Measurements from ENCODE around the gene CDCP2.
"Not testable (repeated sequence)": the region's sequence is repeated elsewhere in the genome, so short reads cannot be mapped to it uniquely, and the experiment has no call there.

CDCP2 gene

DNA sequence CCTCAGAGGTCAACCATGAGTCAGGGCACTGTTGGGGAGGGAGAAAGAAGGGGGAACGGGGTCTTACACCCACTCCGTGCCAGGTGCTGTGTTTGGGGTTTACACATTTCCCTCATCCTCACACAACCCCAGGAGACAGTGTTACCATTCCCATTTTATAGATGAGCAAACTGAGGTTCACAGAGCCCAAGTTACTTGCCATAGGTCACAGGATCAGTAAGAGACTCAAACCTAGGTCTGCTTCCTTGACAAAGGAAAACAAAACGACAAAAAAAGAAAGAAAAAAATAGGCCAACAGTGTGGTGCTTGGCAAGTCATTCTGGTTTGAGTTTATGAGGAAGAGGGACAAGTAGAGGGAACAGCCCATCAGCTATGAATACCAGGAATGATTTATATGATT is 16.3 kb upstream of the CDCP2 start:
- ChIA-PET CTCF (no interaction called here), POLR2A (no interaction called here)
- no peak for DNase-seq (ENCODE audit: extremely low spot score)
- no peak for TF ChIP-seq CTCF (IDR thresholded peaks at IDR 0.05; ENCODE audit: control extremely low read depth, extremely low read depth, low read depth, missing control alignments)

DNA sequence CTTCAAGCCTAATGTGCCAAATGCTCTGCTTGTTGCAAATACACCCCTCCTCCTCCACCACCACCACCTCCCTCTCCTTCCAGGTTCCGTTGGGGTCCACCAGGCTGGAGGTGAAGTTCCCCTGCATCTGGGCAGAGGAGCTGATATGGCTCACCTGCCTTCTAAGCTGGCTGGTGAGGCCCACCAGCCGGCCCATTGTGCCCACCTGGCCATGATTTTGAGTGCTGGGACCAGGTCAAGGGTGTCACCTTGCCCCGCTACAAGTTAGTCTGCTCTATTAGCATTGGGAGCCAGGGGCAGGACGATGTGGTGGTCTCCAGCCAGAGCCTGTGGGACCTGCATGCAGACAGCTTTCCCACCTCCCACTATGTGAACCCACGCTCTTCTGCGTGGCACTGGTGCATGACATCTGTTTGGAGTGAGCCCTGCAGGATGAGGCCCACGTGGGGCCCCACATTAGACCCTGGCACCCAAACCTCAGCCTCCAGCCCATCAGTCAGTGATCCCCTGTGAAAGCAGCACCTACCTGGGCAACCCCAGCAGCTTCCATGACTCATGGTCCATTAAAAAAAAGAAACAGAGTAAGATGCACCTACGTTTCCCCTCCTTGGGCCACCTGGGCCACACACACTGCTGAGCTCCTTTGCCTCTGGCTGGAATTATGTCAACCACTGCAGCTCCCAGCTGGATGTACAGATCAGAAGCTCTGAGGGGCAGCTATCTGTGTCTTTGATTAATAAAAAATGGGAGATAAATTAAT is 15.6 kb upstream of the CDCP2 start:
- no peak for DNase-seq (ENCODE audit: extremely low spot score)
- ChIA-PET CTCF (no interaction called here), POLR2A (no interaction called here)
- no peak for TF ChIP-seq CTCF (IDR thresholded peaks at IDR 0.05; ENCODE audit: control extremely low read depth, extremely low read depth, low read depth, missing control alignments)

- CTCF ChIA-PET, result interaction anchor here (0.8 to 0.9 kb wide), 2 partner anchors 9 to 29 kb away, joined by 3 read pairs; no protein-coding TSS in a partner anchor
- POLR2A ChIA-PET, result no interaction called here
- DNase-seq (ENCODE audit: extremely low spot score), result no peak
- no peak for TF ChIP-seq CTCF (IDR thresholded peaks at IDR 0.05; ENCODE audit: control extremely low read depth, extremely low read depth, low read depth, missing control alignments)
Measured at GRCh38 chr1:54167422-54168139, 14.8 kb upstream of the CDCP2 start.

DNA sequence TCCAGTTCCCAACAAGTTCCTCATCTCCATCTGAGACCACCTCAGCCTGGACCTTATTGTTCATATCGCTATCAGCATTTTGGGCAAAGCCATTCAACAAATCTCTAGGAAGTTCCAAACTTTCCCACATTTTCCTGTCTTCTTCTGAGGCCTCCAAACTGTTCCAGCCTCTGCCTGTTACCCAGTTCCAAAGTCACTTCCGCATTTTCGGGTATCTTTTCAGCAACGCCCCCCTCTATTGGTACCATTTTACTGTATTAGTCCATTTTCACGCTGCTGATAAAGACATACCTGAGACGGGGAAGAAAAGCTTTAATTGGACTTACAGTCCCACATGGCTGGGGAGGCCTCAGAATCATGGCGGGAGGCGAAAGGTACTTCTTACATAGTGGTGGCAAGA is 13.6 kb upstream of the CDCP2 start:
- POLR2A ChIA-PET; CTCF ChIA-PET; DNase-seq (ENCODE audit: extremely low spot score): not testable (repeated sequence)

DNA sequence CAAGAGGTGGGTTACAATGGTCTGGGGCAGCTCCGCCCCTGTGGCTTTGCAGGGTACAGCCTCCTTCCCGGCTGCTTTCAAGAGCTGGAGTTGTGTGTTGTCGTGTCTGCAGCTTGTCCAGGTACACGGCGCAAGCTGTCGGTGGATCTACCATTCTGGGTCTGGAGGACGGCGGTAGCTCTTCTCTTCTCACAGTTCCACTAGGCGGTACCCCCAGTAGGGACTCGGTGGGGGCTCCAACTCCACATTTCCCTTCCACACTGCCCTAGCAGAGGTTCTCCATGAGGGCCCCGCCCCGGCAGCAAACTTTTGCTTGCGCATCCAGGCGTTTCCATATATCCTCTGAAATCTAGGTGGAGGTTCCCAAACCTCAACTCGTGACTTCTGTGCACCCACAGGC is 12.3 kb upstream of the CDCP2 start:
- TF ChIP-seq CTCF (IDR thresholded peaks at IDR 0.05; ENCODE audit: control extremely low read depth, extremely low read depth, low read depth, missing control alignments), result no peak
- DNase-seq (ENCODE audit: extremely low spot score), result no peak
- ChIA-PET CTCF (no interaction called here), POLR2A (no interaction called here)

- CTCF ChIA-PET, result interaction anchor here (1.9 kb wide), 1 partner anchor 38 kb away, joined by 4 read pairs; no protein-coding TSS in a partner anchor
- TF ChIP-seq CTCF (IDR thresholded peaks at IDR 0.05; ENCODE audit: control extremely low read depth, extremely low read depth, low read depth, missing control alignments), result no peak
- POLR2A ChIA-PET, result no interaction called here
- no peak for DNase-seq (ENCODE audit: extremely low spot score)
Measured at GRCh38 chr1:54163573-54163972, 10.8 kb upstream of the CDCP2 start.

- no peak for TF ChIP-seq CTCF (IDR thresholded peaks at IDR 0.05; ENCODE audit: control extremely low read depth, extremely low read depth, low read depth, missing control alignments)
- ChIA-PET POLR2A (no interaction called here), CTCF (interaction anchor here (1.9 kb wide), 1 partner anchor 39 kb away, joined by 4 read pairs; no protein-coding TSS in a partner anchor)
- DNase-seq (ENCODE audit: extremely low spot score), result no peak
Measured at GRCh38 chr1:54163051-54163450, 10.3 kb upstream of the CDCP2 start.

Data from GM10248 (cell line).